NT2/D1 (cell line): ENCODE measurements around the gene LACTB.

Source experiments
- SUZ12 ChIP-seq: IDR thresholded peaks from 2 replicates; pipeline ENCODE4 v1.6.1; 2011; ENCODE audit not compliant: insufficient read length, insufficient read depth; ENCODE audit errors: extremely low read depth
- YY1 ChIP-seq: IDR thresholded peaks from 2 replicates; pipeline ENCODE4 v1.6.1; 2011; ENCODE audit not compliant: insufficient read length, insufficient read depth
- ZNF274 ChIP-seq: IDR thresholded peaks from 2 replicates; pipeline ENCODE4 v1.6.1; 2011; ENCODE audit warnings: mild to moderate bottlenecking, low read depth, low read length

DNA sequence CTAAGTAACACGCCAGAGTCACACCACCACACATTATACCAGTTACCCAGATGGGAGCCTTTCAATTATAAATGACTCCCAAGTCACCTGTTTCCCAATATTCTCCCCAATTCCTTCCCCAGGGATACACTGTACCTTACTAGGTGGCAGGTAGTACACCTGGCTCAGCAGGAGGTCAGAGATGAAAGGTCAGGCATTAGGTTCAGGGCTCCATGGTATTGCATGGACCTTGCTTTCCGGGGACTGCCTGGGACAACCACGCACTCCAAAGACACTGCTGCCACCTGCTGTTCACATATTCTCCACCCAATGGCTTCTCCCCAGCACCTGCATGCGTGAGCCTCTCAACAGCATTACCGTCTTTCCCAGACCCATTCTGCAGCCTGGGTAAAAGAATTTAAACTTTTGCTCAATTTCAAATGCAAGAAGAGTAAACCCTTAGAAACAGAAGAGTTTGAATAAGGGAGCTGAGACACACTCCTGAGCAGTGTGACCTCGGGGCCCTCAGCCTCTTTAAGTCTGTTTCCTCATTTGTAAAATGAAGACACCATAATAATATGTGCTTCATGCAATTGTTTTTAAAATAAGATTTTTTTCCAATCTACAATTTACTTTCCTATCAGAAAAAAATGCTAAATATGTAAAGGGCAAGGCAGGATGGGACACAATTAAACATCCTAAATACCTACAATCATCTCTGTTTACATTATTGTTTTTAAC lies 28.0 kb upstream of the LACTB start:
- no peak for TF ChIP-seq ZNF274
- TF ChIP-seq YY1 = no peak
- no peak for TF ChIP-seq SUZ12
